GM18907 (cell line): ENCODE results near the gene AATK.
"Not testable (repeated sequence)": the region's sequence is repeated elsewhere in the genome, so short reads cannot be mapped to it uniquely, and the experiment has no call there.

Experiments
- ATAC-seq: cut with Tn5 transposase; IDR thresholded peaks from one replicate; pipeline ENCODE4 v1.9.1; 2021; ENCODE audit warnings: mild to moderate bottlenecking, moderate library complexity; ENCODE audit not compliant: unreplicated experiment

Gene AATK

DNA sequence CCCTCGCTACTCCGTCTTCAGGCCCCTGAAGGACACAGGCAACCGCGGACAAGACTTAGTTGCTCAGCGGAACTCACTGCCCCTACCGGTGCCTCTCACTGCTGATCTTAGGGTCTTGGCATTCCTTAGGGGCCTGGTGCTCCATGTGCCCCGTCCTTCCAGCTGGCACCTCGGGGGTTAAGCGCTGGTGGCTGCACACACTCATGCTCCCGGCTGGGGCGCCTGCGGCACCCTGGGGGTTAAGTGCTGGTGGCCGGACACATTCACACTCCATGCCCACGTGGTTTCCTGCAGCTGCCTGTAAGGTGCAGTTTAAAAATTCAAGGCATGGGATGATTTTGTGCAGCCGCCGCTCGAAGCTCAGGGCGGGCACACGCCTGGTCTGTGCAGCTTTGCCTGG is 86.0 kb downstream of the AATK start:
- no peak for ATAC-seq

DNA sequence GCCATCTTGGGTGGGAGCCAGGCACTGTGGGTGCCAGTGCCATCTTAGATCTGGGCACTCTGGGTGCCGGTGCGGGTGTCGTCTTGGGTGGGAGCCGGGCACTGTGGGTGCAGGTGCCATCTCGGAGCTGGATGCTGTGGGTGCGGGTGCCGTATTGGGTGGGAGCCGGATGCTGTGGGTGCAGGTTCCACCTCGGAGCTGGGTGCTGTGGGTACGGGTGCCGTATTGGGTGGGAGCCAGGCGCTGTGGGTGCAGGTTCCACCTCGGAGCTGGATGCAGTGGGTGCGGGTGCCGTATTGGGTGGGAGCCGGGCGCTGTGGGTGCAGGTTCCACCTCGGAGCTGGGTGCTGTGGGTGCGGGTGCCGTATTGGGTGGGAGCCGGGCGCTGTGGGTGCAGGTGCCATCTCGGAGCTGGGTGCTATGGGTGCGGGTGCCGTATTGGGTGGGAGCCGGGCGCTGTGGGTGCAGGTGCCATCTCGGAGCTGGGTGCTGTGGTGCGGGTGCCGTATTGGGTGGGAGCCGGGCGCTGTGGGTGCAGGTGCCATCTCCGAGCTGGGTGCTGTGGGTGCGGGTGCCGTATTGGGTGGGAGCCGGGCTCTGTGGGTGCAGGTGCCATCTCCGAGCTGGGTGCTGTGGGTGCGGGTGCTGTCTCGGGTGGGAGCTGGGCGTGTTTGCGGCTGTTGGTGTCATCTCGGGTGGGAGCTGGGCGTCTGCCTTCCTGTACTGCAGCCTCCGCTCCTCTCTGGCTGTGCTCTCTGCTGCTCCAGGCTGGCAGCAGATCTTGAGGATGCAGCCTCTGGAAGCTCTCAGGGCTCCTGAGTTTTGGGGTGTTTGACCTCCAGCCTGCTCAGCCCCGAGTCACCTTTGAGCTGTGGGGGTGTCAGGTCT is 87.8 kb downstream of the AATK start:
- not testable (repeated sequence) for ATAC-seq

- ATAC-seq: no peak
These were observed 89.8 kb downstream of the AATK start for GRCh38 chr17:81076141-81076679.

DNA sequence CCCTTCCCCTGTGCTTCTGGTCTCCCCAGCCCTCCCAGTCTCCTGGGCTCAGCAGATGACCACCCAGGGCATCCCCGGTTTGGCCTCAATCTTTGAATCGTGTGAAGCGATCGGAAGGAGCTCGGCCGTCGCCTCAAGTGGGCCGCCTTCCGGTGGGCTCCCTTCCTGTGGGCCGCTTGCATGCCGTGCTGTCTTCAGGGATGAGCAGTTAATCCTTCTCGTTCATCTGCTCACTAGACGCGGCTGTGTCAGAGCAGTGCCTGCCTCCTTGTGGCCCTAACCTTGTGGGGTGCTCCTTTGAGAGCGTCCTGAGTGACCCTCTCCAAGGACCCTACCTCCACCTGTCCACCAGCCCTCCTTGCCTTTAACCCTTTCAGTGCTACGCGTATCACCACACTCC is 90.7 kb downstream of the AATK start:
- no peak for ATAC-seq

GRCh38 chr17:81074875-81075274 is 91.1 kb downstream of the AATK start:
- ATAC-seq: no peak

DNA sequence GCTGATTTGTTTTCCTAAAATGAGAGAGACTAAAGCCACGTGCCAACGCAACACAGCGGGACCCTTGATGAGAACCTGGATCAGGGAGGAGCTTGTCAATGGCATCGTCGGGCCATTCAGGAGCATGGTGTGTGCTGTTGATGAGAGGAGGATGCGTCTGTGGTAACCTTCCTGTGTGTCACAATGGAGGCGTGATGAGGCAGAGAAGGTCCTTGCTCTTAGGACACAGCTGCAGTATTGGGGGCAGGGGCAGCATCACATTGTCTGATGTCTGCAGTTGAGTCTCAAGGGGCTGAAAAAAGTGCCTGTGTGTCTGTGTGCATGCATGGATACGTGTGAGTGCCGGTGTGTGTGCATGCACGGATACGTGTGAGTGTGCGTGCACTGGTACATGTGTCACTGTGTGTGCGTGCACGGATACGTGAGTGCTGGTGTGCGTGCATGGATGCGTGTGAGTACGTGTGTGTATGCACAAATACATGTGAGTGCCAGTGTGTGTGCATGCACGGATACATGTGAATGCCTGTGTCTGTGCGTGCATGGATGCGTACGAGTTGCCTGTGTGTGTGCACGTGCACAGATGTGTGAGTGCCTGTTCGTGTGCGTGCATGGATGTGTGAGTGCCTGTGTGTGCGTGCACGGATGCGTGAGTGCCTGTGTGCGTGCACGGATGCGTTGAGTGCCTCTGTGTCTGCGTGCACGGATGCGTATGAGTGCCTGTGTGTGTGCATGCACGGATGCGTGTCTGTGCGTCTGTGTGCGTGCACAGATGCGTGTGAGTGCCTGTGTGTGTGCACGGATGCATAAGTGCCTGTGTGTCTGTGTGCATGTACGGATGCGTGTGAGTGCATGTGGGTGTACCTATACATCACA is 91.8 kb downstream of the AATK start:
- ATAC-seq: no peak

DNA sequence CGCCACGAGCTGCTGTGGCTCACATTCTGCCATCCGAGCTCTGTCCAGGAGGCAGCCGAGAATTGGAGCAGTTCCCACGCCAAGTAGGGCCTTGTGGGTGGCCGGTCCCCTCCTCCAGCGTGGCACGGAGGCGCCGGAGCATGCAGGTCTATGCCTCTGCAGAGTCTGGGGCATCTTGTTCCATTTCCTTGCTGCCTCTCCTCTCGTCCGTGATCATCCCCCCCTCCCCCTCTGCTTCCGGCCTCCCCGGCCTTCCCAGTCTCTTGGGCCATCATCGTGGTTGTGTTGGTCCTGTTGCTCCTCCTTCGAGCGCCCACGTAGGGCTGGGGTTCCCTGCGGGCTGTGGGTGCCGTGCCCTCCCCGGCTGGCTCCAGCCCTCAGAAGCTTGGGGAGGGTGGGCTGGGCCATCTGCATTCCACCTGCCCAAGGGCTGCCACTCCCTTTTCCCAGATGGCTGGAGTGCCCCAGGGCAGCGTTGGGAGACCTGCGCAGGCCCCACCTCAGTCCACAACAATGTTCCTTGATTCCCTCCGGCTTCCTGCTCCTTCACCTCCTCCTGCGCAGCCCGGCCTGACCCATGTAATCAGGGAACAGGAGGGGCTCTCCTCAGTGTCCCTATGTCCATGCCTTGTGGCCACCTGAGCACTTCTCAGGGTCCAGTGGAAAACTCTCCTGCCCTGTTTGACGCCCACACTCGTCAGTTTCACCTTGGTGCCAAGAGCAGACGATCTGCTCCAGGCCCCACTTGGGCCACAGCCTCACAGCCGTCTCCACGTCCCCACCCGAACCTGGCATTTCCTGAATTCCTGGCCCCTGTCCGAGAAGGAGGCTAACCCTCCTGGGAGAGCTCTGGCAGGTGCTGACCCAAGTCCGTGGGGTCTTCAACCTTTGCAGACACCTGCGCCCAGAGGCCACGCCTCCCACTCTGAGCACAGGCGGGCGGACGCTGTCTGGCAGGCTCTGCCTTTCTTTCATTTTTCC is 94.0 kb downstream of the AATK start:
- ATAC-seq: no peak

GRCh38 chr17:81070541-81071246 is 95.3 kb downstream of the AATK start:
- ATAC-seq: no peak

DNA sequence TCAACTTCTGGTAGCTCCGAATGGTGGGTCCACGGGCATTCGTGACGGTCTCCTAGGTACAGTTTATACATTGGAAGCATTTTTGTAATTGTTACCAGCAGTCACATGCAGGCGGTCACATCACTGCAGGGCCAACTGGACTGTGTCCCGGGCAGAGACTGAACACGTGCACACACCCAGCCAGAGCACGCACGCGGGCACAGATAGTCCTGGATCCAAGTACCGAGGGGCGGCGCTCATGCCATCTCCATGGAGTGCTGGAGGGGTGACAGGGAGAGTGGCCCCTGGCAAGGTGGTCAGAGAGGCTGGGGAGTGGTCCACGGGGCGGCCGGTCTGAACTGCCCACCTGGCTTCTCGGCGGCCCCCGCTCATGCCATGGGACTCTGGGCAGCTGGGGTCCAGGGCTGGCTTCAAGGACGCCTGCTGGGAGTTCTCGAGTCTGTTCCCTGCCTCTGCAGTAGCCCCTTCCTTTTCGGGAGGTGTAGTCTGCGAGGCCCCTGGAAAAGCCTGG is 96.8 kb downstream of the AATK start:
- ATAC-seq: no peak

DNA sequence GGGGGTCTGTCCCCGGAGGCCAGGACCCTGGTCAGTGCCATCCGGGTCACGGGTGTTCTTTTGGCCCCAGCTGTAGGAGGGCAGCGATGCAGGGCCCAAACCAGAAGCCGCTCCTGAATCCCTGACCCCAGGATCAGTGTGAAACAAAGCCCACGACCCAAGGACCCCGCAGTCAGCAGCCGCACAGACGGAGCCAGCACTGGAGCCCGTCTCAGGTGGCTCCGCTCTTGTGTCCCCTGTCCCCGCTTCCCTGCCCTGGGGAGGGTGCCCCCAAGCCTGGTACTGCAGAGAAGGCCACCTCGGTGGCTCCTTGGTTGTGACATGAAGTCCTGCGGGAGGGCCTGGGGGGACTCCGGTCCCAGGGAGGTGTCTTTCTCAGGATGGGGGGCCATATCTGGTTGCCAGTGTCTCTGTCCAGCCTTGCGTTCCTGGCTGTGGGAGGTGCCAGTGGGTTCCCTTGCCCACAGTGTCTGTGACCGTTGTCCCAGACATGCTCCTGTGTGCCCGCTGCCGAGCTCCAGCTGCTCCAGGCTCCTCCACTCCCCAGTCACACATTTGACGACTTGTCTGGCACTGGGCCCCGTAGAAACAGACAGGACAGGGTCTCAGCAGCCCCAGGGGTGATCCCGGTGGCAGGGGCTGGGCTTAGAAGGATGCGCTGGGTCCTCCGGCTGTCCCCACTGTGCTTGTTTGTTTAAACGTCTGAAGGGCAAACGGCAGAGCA is 97.4 kb downstream of the AATK start:
- no peak for ATAC-seq

DNA sequence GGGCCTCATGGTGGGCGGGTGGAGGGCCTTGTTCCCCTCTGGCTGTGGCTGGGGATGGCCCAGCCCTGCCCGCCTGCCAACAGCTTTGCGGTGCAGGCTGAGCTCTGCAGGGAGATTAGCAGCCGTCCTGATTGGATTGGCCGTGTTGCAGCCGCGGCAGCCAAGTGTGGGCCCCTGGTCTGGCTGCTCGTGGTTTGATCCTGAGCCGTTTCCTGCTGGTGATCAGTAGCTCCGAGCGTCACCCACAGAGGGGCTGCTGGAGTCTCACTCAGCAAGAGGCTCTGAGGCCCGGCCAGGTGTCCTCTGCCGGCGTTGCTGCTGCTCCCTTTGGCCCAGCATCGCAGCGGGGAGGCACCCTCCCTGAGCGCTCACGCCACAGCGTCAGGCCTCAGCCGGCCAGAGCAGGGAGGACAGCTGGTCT is 98.6 kb downstream of the AATK start:
- no peak for ATAC-seq
